HG03097 (cell line): ENCODE data around the gene PRUNE1.

Experiments
- ATAC-seq: cut with Tn5 transposase; IDR thresholded peaks from one replicate; pipeline ENCODE4 v1.9.1; 2021; ENCODE audit not compliant: unreplicated experiment, low FRiP score

Gene PRUNE1

DNA sequence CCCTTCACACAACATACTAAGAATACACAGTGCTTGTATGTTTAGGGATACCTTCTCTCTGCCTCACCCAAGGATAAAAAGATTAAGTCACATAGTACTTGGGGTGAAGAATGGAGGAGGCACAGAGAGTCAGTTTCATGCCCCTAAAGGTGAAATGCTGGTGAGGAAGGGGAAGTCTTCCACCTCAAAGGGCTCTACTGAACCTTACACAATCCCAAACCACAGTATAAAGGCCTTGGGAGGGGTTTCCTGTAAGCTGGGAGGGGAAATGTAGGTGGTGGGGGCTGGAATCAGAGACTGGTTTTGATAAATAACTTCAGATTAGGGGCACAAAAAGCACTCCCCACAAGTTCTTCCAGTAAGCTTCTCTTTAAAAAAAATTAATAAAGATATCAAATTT is 5.1 kb upstream of the PRUNE1 start:
- no peak for ATAC-seq

DNA sequence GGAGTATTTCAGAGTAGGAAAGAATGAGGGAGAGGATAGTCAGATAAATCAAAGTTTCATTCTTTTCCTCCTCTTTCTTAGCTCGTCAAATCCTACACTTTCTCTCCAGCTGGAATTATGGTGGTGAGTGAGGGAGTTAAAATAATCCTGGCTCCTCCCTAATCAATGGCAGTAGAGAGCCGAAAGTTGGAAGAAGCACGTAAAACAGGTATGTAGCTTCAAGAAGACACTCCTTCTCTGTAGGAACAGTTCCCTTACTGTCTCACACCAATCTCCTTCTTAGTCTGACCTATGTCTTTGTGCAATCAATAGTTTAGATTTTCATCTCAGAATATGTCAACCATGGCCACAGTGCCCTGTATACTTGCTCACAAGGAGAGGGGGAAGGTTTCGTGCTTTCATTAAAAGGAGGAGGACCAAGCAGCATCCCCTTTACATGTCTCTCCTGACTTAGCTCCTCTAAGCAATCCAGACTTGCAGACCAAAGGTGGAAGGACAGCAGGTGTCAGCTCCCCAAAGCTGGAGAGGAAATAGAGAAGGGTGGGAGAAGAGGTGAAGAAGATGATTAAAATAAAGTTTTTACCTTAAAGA is 2.4 kb upstream of the PRUNE1 start:
- no peak for ATAC-seq

DNA sequence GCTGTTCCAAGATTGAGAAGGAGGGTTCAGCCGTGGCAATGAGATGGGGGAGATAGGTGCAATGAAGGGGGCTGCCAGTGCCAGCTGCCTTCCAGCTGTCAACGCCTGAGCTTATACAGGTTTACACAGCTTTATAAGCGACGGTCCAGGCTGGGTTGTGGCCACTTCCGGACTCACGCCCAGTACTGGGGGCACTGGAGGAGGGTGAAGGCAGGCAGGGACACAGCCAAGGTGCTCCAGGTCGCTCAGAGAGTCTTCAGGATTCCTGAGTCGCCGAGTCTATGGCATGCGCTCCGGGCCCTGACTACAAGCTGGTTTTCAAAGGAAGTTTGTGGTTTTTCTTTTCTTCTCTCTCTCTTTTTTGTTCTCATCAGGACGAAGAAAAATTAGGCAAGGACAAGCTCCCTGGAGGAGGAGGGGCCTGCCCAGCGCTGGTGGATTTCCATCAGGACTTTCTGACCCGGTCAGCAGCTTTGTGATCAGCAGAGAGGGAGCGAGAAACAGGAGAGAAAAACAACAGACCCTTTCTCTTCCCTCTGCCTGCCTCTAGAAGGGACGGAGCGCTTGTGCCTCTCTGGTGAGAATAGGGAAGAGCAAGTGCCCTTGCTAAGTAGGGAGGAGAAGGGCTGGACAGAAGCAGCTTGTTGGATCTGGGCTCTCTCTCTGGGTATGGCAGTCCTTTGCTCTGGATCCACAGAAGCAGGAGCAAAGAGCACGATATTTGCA is 1.8 kb upstream of the PRUNE1 start, which contains the start of gene MINDY1:
Gene MINDY1 (minus strand): TSS at position 576 of the 726 bp plus-strand sequence. CDS start 4,285 bp downstream, outside the sequence.
- ATAC-seq: no peak

DNA sequence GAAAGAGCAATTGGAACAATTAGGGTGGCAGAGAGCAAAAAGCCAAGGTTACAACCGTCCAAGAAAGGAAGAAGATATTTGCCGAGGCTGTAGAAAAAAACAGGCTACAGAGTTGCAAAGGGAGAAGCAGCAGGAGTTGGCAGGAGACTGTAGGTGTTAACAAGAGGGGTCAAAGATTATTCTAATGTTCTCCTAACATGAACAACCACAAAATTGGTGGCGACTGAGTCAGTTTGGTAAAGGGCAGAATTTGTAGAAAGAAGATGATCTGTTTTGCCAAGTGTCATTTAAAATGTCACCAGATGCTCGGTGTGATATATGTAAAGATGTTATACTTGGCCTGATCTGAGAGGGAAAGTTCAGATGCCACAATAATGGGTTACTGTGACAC is 401 bp upstream of the PRUNE1 start:
- ATAC-seq: no peak

DNA sequence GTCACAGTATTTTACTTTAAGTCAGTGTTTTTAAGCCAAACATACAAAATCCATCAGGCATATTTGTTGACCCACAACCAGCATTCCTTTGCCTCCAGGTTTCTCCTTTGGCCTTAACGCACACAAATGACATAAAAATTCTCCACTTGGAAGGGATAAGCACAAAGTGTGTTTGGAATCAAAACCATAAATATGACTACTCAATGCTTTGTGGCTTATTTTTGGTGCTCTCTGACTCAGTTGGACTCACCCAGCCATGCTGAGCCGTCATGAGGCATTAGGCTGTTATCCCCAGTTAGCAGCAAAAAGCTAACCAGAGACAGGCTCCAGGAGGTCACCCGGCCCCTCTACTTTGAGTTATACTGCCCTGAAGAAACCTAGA is 948 bp downstream of the PRUNE1 start:
- no peak for ATAC-seq

DNA sequence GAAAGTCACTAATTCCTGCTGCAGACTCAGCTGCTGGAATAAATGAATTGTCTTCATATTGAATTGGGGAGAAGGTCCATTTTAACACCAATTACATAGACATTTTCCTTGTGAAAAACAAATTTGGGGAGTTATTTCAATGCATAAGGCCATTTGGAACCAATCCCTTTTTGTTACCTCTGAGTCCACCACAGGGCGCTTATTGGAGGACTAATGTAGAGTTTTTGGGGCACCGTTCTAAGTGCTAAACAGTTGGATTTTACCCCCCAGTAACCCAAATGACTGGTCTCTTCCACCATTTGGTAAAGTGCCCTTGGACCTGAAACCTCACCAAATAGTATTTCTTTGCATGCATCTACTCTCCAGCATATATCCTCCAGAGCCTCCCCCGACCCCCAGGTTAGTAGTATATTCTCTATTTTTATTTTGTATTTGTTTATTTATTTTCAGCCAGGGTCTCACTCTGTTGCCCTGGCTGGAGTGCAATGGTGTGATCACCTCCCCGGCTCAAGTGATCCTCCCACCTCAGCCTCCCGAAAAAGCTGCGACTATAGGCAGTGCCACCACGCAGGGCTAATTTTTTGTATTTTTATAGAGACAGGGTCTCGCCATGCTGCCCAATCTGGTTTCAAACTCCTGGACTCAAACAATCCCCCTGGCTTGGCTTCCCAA is 1.6 kb downstream of the PRUNE1 start:
- ATAC-seq: no peak

DNA sequence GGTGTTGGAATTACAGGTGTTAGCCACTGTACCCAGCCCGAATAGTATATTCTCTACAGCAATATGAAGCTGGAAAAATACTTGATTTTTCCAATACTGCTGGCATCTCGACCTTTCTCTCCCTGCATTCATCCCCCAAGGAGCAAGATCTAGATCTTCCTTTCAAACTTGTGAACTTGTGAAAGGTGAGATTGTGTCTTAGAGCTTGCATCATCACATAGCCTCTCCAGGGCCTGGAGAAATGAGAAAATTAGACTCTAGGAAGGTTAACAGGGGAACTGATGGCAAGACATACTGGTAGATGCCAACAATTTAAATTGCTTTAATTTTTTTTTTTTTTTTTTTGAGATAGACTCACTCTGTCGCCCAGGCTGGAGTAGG is 2.1 kb downstream of the PRUNE1 start:
- ATAC-seq: no peak

DNA sequence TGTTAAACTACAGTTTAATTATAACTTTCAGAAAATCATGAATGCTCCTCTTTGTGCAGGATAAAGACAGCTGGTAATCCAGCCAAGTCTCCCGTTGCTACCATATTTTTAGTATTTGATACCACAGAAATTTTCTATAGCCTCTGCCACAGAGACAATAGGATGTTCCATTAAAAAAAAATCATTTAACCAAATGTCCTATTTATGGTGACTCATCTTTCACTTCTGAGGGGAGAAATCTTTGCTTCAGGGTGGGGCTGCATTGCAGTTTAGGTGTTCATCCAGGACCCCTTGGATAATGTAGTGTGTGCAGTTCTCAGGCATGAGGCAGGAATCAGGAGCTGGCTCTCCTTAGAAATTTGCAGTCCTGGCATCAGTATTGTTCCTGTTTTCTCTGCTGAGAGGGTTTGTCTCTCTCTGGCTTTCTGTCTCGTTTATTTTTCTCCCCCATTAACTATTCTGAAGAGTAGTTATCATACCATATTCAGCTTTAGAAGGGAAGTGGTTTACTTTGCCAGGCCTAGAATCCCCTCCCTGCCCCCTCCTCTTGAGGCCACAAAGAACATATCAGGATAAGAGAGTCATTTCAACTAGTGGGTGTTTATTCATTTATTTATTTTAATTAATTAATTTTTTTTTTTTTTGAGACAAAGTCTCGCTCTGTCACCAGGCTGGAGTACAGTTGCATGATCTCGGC is 3.1 kb downstream of the PRUNE1 start:
- no peak for ATAC-seq

DNA sequence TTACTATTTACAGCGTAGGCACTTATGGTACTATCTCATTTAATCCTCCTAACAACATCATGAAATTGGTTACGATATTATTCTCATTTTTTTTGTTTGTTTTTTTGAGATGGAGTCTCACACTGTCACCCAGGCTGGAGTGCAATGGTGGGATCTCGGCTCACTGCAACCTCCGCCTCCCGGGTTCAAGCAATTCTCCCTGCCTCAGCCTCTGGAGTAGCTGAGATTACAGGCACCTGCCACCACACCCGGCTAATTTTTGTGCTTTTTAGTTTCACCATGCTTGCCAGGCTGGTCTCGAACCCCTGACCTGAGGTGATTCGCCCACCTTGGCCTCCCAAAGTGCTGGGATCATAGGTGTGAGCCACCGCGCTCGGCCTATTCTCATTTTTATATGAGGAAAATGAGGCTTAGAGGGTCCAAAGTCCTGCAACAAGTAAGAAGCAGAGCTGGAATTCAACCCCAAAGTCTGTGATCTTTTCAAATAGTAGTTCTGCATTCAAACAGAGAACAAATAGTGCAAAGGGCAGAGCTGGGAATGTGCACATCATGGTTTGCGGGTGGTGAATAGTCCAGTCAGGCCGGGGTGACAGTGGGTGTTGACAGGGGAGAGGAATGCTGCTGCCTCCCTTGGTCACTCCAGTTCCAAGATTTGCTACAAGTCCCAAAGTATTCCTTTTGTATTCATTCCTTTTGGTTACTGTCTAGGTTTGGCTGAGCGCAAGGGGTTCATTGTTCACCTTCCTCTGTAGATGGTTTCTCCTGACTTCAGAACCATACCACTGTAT is 4.6 kb downstream of the PRUNE1 start:
- no peak for ATAC-seq

DNA sequence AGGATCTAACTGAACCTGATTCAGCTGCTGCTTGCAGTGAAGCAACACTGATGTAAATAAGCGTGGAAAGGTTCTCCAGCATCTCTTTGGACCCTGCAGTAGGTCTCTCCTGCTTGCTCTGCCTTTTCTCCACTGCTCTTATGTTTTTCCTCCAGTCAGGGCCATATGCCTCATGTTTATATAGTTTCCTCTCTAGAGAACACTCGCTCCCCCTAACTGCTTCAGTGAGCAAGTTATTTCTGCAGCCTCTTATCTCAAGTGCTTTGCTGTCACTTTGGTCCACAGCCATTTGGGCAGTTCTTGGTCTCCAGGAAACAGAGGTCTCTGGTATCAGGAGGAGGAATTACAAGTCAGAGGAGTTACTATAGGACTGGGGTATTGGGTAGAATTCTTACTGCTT is 5.3 kb downstream of the PRUNE1 start:
- no peak for ATAC-seq

DNA sequence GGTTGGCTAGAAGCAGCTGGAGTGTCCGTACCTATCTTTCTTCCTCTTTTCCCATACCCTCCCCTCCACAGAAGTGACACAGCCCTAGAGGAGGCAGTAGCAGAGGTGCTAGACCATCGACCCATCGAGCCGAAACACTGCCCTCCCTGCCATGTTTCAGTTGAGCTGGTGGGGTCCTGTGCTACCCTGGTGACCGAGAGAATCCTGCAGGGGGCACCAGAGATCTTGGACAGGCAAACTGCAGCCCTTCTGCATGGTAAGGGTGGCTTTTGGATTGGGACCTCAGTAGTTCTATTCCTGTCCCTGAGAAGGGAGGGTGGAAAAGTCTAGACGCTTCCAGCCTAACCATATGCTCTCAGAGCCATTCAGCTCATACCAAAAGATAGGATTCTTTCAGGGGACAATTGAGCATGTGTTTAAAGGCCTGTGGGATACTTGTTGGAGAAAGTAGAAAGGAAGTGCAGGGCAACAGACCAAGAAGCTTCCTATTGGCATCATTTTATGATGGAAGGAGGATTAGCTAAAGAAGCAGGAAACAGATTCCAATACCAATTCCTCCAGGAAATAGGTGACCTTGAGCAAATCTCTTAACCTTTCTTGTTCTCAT is 16.4 kb downstream of the PRUNE1 start:
- ATAC-seq: no peak

DNA sequence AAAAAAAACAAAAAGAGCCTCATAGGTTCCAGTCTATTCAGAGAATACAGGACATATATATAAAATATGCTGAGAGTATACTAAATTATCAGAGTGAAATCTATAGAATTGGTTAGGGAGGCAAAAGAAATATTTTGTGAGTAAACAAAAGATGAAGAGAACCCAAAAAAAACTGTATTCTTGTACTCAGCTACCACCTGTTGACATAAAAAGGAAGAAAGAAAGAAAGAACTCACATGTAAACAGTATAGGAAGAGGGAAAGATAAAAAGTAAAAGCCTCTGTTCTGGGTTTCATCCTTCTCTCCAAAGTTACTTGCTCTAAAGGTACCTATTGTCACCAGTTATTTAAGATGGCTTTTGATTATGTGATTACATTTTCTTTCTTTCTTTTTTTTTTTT is 18.2 kb downstream of the PRUNE1 start:
- no peak for ATAC-seq

DNA sequence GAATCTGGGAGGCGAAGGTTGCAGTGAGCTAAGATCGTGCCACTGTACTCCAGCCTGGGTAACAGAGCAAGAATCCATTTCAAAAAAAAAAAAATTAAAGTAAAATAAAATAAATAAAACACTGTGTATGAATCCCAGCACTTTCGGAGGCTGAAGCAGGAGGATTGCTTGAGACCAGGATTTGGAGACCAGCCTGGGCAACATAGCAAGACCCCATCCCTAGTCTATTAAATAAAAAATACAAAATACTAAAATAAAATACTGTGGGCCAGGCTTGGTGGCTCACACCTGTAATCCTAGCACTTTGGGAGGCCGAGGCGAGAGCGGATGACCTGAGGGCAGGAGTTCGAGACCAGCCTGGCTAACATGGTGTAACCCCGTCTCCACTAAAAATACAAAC is 23.9 kb downstream of the PRUNE1 start:
- ATAC-seq: no peak

DNA sequence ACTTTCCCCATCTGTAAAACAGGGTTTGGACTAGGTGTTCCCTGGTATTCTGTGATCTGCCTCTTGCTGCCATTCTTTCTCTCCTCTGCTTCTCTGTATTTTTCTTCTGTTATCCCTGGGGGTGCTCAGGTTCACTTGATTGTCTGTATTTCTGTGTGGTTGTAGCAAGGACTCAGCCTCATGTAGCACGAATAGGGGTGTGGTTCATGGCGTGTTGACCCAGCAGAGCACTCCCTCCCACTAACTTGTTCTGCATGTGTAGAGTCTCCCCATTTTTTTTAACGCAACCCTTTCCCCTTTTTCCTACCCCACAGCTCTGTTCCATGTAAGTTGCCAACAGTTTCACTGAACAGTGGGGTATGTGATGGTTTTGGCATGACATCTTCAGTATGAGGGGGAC is 26.9 kb downstream of the PRUNE1 start:
- ATAC-seq: no peak

DNA sequence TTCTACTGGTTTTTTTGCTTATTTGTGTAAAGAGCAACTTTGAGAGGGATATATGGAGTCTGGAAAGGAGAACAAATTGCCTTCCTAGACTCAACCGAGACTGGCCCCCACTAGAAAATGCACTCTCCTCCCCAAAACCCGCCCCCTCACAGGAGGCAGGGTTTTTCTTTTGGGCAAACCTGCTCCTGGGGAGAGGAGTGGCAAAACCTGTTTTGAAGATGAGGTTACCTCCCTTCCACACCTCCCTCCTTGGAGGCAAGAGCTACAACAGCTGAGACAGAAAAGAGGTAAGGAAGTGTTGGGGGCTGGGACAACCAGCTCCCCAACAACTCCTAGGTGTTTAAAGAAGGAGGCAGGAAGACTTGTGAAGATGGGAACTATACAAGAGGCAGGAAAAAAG is 28.1 kb downstream of the PRUNE1 start, which contains the start of gene BNIPL:
Gene BNIPL (plus strand): TSS at position 231 of the 400 bp plus-strand sequence. CDS start 140 bp downstream, at position 371.
- no peak for ATAC-seq

DNA sequence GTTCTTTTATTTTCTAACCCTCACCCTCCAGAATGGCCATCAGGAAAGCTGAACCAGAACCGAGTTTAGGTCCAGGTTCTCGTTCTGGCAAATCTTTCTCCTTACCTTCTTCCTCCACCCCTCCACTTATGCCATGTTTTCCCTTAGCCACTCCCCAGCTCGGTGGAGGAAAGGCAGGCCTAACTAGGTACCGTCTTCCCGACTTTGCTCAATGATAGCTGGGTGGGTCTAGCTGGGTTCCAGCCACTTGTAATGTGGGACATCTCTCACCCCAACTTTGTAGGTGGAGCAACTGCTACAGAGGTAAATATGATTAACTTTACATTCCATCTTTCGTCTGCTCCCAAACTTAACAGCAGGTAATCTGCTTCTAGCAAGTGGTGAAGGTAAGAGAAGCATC is 28.8 kb downstream of the PRUNE1 start:
- no peak for ATAC-seq

DNA sequence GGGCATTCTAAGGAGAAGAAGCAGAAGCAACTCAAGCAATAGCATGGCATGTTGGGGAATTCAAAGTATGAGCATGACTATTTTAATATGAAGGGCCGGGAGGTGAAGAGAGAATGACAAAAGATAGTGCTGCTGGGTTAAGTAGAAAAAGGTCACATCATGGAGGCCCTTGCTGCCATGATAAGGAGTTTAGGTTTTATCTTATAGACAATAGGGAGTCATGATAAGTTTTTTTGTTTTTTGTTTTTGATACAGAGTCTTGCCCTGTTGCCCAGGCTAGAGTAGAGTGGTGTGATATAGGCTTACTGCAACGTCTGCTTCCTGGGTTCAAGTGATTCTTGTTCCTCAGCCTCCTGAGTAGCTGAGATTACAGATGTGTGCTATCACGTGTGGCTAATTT is 31.3 kb downstream of the PRUNE1 start:
- no peak for ATAC-seq

DNA sequence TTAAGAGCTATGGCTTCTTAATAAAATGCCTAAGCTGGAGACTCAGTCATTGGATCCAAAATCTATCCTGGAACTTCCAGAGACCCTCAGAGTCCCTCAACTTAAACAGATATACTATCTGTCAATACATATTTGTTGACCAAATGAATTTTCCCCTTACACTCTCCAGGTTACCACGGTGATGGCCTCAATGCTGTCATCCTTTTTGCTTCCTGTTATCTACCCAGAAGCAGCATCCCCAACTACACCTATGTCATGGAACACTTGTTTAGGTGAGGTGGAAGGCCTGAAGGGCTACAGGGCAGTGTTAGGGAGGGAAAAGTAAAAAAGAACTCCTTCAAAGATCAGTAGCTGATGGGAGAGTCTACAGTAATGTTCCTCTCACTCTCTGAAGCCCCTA is 34.9 kb downstream of the PRUNE1 start:
- ATAC-seq: no peak

DNA sequence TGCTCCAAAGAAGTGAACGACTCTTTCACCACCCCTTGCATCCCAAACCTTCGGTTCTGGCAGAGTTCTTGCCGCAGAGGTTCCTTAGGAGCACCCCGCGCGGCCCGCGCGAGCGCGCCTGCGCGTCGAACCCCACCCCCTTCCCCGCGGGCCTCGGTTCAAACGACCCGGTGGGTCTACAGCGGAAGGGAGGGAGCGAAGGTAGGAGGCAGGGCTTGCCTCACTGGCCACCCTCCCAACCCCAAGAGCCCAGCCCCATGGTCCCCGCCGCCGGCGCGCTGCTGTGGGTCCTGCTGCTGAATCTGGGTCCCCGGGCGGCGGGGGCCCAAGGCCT is 39.3 kb downstream of the PRUNE1 start, which contains the start of gene C1orf56:
Gene C1orf56 (plus strand): TSS at position 161 of the 334 bp plus-strand sequence. CDS start 97 bp downstream, at position 258.
- no peak for ATAC-seq
